ENCODE results near the gene LAIR2. TPM values are rescaled to one million over a fixed set of nuclear protein-coding genes. Genes with fewer than 3 reads are reported as not detected.

Gene LAIR2
- total and polyA plus RNA-seq, 2 of the 13 experiments (the other 11 are each of a cell fraction or from before 2014, with no cell fraction given) = 1.3 to 1.9 TPM

- TF ChIP-seq BATF2 (CRISPR knock-in tag; IDR thresholded peaks at IDR 0.05) = 0 out of 2 replicates have a peak, but pooled peaks have one; percentile 49
- TF ChIP-seq ZNF280D (CRISPR knock-in tag; IDR thresholded peaks at IDR 0.05) = 0 out of 2 replicates have a peak, but pooled peaks have one; percentile 2
- TF ChIP-seq MTERF4 (CRISPR knock-in tag; IDR thresholded peaks at IDR 0.05) = no peak
- TF ChIP-seq ATF5 (CRISPR knock-in tag; IDR thresholded peaks at IDR 0.05; ENCODE audit: low read depth) = no peak
- TF ChIP-seq ZNF619 (CRISPR knock-in tag; IDR thresholded peaks at IDR 0.05) = no peak
- TF ChIP-seq HMGA1 (CRISPR knock-in tag; conservative IDR thresholded peaks at IDR 0.05) = no peak
- TF ChIP-seq ZNF281 (CRISPR knock-in tag; IDR thresholded peaks at IDR 0.05; ENCODE audit: borderline replicate concordance) = peak; percentile 77
- TF ChIP-seq ZFP91 (CRISPR knock-in tag; IDR thresholded peaks at IDR 0.05; ENCODE audit: borderline replicate concordance) = no peak
- peak; percentile 60; the same call in 1 of the 2 replicates for TF ChIP-seq ZNF574 (CRISPR knock-in tag; IDR thresholded peaks at IDR 0.05)
- no peak for TF ChIP-seq ZNF251 (CRISPR knock-in tag; IDR thresholded peaks at IDR 0.05)
- TF ChIP-seq SRSF1 (optimal IDR thresholded peaks at IDR 0.05; ENCODE audit: low read depth, low read length) = no peak
- no peak for TF ChIP-seq U2AF2 (IDR thresholded peaks at IDR 0.05; ENCODE audit: low read depth, low read length)
- TF ChIP-seq YEATS4 (CRISPR knock-in tag; IDR thresholded peaks at IDR 0.05; ENCODE audit: borderline replicate concordance) = peak; percentile 13; the same call in 1 of the 2 replicates
Measured at GRCh38 chr19:54463531-54464043, 39.0 kb upstream of the LAIR2 start, which contains the start of gene LENG9 (continued).
